GM19397 (cell line): ENCODE results near the gene SRGAP3.

Experiments
- ATAC-seq: cut with Tn5 transposase; IDR thresholded peaks from one replicate; pipeline ENCODE4 v1.9.1; 2021; ENCODE audit warnings: mild to moderate bottlenecking, moderate library complexity; ENCODE audit not compliant: unreplicated experiment

SRGAP3 gene

GRCh38 chr3:8945890-8946600 lies 303.4 kb downstream of the SRGAP3 start:
- ATAC-seq = no peak

GRCh38 chr3:8942746-8943488 lies 306.5 kb downstream of the SRGAP3 start:
- no peak for ATAC-seq

DNA sequence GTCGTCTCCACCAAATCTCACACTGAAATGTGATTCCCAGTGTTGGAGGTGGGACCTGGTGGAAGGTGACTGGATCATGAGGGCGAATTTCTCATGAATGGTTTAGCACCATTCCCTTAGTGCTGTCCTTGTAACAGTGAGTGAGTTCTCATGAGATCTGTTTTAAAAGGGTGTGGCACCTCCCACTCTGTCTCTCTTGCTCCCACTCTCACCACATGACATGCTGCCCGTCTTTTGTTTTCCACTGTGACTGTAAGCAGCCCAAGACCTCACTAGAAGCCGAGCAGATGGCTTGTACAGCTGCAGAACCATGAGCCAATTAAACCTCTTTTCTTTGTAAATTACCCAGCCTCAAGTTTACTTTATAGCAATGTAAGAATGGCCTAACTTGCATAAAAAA lies 307.3 kb downstream of the SRGAP3 start:
- ATAC-seq = no peak

GRCh38 chr3:8938021-8938420 lies 311.4 kb downstream of the SRGAP3 start:
- ATAC-seq = no peak

GRCh38 chr3:8937064-8938020 lies 312.1 kb downstream of the SRGAP3 start:
- no peak for ATAC-seq

GRCh38 chr3:8932507-8932906 lies 316.9 kb downstream of the SRGAP3 start:
- no peak for ATAC-seq

DNA sequence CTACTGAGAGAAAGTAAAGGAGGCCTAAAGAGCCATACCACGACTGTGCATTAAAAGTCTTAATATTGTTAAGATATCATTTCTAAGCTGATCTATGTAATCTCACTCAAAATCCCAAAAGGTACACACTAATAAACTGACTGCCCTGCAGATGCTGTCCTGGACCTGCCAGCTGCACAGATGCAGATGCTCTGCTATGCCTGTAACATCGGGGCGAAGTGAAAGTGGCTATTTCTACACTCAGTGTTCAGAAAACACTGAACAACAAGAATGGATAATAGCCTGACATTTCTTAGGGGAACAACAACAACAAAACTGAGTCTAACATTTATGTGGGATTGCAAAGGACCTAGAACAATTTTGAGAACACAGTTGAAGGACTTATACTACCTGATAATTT lies 318.1 kb downstream of the SRGAP3 start:
- ATAC-seq = no peak
